Activated T-cell treated with anti-CD3 and anti-CD28 coated beads, Interleukin-2, amount 50 U/mL, for 72 hours (primary cell): ENCODE data around the gene C2CD2. TPM values are rescaled to one million over a fixed set of nuclear protein-coding genes. Genes with fewer than 3 reads are reported as not detected.

Experiments
- ATAC-seq, 2 donors: fragments of 150-1000 bp; cut with Tn5 transposase; replicated peaks in 1 of 2; 2 replicates each; pipeline ENCODE4 v1.10.0; 2021; ENCODE audit warnings: moderate library complexity in 2 of 2, mild to moderate bottlenecking in 1 of 2
- DNase-seq, 2 donors: peaks; one replicate each; pipeline ENCODE4 v3.0.0; 2021 to 2022; ENCODE audit warnings: mixed read lengths in 1 of 2
- H3K27ac Mint-ChIP-seq: one replicate; pipeline ENCODE4 v1.8.0; 2022; ENCODE audit warnings: mild to moderate bottlenecking, moderate library complexity, mixed read lengths
- H3K27me3 Mint-ChIP-seq: one replicate; pipeline ENCODE4 v1.8.0; 2022; ENCODE audit warnings: low read depth, mixed read lengths
- H3K36me3 Mint-ChIP-seq, 2 donors: one replicate each; pipeline ENCODE4 v1.8.0; 2022; ENCODE audit warnings: mixed read lengths in 2 of 2, mild to moderate bottlenecking in 1 of 2; ENCODE audit not compliant: insufficient read depth in 2 of 2
- H3K4me1 Mint-ChIP-seq: one replicate; pipeline ENCODE4 v1.8.0; 2022; ENCODE audit warnings: low read depth, mixed read lengths
- H3K4me3 Mint-ChIP-seq, 2 donors: one replicate each; pipeline ENCODE4 v1.8.0; 2022; ENCODE audit warnings: mild to moderate bottlenecking in 2 of 2, mixed read lengths in 2 of 2, moderate library complexity in 2 of 2
- H3K9me3 Mint-ChIP-seq, 2 donors: one replicate each; pipeline ENCODE4 v1.8.0; 2022; ENCODE audit warnings: mixed read lengths in 2 of 2
- total RNA-seq, 2 donors: library from RNA; stranded (reverse); gene quantifications; one replicate each; pipeline ENCODE4 v1.2.3, GENCODE V29; 2022

The C2CD2 gene
- total RNA-seq, 2 donors from 2014 or later, result 6.9 to 15.1 TPM

DNA sequence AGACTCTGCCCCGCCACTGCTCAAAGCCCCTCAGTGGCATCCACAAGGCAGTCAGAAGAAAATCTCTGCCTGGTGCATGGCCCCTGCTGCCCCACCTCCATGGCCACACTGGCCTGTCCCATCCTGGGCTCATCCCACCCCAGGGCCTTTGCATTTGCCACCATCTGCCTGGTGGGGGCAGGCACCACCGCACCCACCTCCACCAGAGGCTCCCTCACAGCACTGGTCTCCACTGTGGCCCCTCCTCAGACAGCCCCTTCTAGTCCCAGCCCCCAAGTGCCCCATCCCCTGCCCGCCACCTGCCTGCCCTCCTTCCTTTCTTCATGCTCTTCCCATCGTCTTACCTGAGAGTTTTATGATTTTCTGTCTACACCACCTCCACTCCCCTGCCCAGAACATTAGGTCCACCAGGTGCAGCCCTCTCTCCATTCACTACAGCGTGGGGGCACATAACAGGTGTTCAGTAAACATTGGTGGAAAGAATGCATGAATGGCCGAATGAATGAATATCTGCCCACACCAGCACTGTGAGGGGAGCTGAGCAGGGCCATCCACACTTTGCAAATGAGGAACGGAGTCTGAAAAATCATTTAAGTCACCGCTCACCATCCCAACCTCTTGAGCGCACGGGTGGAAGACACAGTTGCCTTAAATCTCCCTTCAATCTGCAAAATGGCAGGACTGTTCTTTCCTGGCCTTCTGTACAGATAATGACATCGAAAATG lies 76.7 kb downstream of the C2CD2 start:
- Mint-ChIP-seq H3K27me3 (no peaks in the 10 kb centered on the region), H3K27ac (peak overlapping the region; percentile 51), H3K4me1 (peaks cover 31% of the 10 kb centered on the region), H3K36me3 (peaks cover 1 to 4% of the 10 kb centered on the region in 2 donors), H3K9me3 (no peaks in the 10 kb centered on the region), H3K4me3 (peak overlapping the region; percentile 84 to 87)
- no peak for ATAC-seq
- no peak for DNase-seq

DNA sequence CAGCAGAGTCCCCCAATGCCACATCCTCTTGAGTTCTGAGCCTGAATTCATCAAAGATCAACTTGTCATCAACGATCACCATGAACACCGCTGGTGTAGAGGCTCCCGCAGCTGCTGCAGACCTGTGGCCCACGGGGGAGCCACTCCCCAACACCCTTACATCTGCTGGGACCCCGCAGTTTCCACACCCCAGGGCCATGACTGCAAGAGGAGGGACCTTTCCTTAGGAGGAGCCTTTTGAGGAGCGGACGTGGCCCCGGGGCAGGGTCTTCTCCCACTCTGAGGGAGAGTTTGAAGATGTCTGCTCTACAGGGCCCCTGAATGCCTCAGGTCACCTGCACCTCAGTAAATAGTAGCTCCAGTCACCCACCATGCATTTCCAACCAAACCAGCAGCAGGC lies 77.4 kb downstream of the C2CD2 start:
- Mint-ChIP-seq H3K27ac (no peak overlapping the region), H3K9me3 (no peaks in the 10 kb centered on the region), H3K4me3 (peak overlapping the region in 1 of 2 donors; percentile 19), H3K27me3 (no peaks in the 10 kb centered on the region), H3K36me3 (peaks cover 1 to 4% of the 10 kb centered on the region in 2 donors), H3K4me1 (peaks cover 31% of the 10 kb centered on the region)
- ATAC-seq, result no peak
- DNase-seq, result no peak

- peaks cover 0 to 4% of the 10 kb centered on the region in 2 donors for H3K36me3 Mint-ChIP-seq
- H3K4me1 Mint-ChIP-seq, result peaks cover 25% of the 10 kb centered on the region
- no peaks in the 10 kb centered on the region for H3K9me3 Mint-ChIP-seq
- DNase-seq, result no peak
- H3K27ac Mint-ChIP-seq, result no peak overlapping the region
- H3K4me3 Mint-ChIP-seq, result no peak overlapping the region
- ATAC-seq, result no peak
- H3K27me3 Mint-ChIP-seq, result no peaks in the 10 kb centered on the region
Observed at GRCh38 chr21:41875086-41875485, 78.7 kb downstream of the C2CD2 start.

GRCh38 chr21:41874611-41875010 lies 79.2 kb downstream of the C2CD2 start:
- Mint-ChIP-seq H3K9me3 (no peaks in the 10 kb centered on the region), H3K27ac (no peak overlapping the region), H3K4me1 (peaks cover 28% of the 10 kb centered on the region), H3K27me3 (no peaks in the 10 kb centered on the region), H3K4me3 (no peak overlapping the region), H3K36me3 (peaks cover 0 to 3% of the 10 kb centered on the region in 2 donors)
- no peak for DNase-seq
- no peak for ATAC-seq

GRCh38 chr21:41873426-41873825 lies 80.4 kb downstream of the C2CD2 start:
- peaks cover 29% of the 10 kb centered on the region for H3K4me1 Mint-ChIP-seq
- H3K9me3 Mint-ChIP-seq, result no peaks in the 10 kb centered on the region
- H3K27ac Mint-ChIP-seq, result no peak overlapping the region
- peaks cover 0 to 3% of the 10 kb centered on the region in 2 donors for H3K36me3 Mint-ChIP-seq
- no peaks in the 10 kb centered on the region for H3K27me3 Mint-ChIP-seq
- ATAC-seq, result no peak
- H3K4me3 Mint-ChIP-seq, result no peak overlapping the region
- DNase-seq, result no peak

DNA sequence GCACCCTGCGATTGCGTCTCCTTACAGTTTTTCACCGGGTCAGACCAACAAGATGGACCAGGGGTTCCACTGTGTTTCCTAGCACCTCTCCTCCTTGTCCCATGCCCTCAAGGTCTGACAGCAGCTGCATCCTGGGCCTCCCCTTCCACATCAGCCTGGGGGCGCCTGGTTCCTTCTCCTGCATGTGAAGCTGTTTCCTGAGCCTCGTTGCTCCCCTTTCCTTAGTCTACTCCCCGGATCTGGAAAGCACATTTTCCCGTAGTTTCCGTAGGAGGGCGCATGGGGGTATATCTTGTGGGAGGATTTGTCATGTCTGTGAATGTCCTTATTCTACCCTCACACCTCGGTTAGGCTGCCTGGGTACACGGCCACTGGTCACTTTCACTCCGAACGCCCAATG lies 80.8 kb downstream of the C2CD2 start:
- H3K27me3 Mint-ChIP-seq, result no peaks in the 10 kb centered on the region
- H3K4me3 Mint-ChIP-seq, result no peak overlapping the region
- DNase-seq (no peak), ATAC-seq (no peak)
- peaks cover 0 to 3% of the 10 kb centered on the region in 2 donors for H3K36me3 Mint-ChIP-seq
- peaks cover 29% of the 10 kb centered on the region for H3K4me1 Mint-ChIP-seq
- H3K9me3 Mint-ChIP-seq, result no peaks in the 10 kb centered on the region
- no peak overlapping the region for H3K27ac Mint-ChIP-seq

DNA sequence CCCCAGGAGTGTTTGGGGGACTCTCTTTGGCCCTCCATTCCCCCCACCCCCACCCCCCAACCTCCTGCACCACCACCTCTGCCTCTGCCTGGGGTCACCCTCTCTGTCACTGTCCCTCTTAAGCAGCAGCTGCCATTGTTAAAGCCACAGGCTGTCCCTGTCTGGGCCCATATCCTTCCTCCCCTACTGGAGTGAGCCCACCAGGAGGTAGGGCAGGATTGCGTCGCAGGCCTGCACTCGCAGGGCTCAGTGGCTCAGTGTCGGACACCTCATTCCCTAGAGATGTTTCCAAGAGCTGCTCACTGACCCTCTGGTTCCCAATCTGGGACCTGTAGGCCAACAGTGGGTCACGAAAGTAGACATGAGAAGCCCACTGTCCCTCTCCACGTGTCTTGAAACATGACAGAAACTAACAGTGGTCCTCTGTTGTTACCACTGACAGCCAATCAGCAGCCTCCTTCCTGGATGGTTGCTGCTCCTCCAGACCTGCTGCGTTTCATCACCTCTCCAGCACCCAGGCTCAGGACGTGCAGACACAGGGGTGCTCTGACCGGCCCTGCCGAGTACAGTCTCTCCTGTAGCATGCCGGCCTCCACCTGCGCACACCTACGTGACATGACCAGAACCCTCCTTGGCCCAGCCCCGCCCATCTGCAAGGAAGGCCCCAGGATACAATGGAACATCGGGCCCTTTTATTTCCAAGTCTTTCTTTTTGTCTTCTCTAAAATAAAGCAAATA lies 82.4 kb downstream of the C2CD2 start:
- no peak overlapping the region for H3K4me3 Mint-ChIP-seq
- H3K4me1 Mint-ChIP-seq, result peaks cover 26% of the 10 kb centered on the region
- H3K27me3 Mint-ChIP-seq, result no peaks in the 10 kb centered on the region
- DNase-seq, result no peak
- no peaks in the 10 kb centered on the region for H3K9me3 Mint-ChIP-seq
- no peak overlapping the region for H3K27ac Mint-ChIP-seq
- H3K36me3 Mint-ChIP-seq, result peaks cover 0 to 3% of the 10 kb centered on the region in 2 donors
- no peak for ATAC-seq

DNA sequence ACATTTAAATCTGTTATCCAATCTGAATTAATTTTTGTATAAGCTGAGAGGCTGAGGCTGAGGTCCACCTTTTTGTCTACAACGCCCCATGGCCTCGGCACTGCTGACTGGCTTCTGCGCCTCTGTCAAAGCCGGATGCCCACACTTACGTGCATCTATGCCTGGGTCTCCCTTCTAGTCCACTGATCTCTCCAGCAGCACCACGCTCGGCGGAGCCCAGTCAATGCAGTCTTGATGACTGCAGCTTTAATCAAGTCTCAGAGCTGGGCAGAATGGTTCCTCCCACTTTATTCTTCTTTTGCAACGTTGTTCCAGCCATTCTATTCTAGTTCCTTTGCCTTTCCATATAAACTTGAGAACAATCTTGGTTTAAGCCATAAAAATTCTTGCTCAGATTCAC lies 84.0 kb downstream of the C2CD2 start:
- no peaks in the 10 kb centered on the region for H3K9me3 Mint-ChIP-seq
- peaks cover 0 to 3% of the 10 kb centered on the region in 2 donors for H3K36me3 Mint-ChIP-seq
- H3K27me3 Mint-ChIP-seq, result no peaks in the 10 kb centered on the region
- no peak overlapping the region for H3K27ac Mint-ChIP-seq
- DNase-seq, result no peak
- H3K4me3 Mint-ChIP-seq, result no peak overlapping the region
- ATAC-seq, result no peak
- peaks cover 40% of the 10 kb centered on the region for H3K4me1 Mint-ChIP-seq

DNA sequence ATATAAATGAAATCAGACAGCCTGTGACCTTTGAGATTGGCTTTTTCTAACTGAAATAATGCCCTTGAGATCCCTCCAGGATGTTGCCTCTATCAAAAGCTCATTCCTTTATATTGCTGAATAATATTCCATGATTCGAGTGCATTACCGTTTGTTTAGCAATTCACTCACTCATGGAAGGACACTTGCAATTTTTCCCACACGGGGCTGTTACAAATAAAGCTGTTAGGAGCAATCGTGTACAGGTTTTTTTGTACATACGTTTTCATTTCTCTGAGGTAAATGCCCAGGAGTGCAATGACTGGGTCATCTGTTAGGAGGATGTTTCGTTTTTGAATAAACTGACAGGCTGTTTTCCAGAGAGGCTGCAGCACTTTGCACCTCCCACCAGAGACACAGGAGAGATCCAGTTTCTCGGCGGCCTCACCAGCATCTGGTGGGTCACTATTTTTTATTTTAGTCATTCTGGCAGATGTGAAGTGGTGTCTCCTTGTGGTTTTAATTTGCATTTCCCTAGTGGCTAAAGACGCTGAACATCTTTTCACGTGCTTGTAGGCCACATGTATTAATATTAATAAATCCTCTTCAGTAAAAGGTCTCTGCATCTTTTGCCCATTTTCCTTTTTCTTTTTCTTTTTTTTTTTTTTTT lies 85.6 kb downstream of the C2CD2 start:
- Mint-ChIP-seq H3K36me3 (no peaks in the 10 kb centered on the region), H3K27ac (no peak overlapping the region), H3K27me3 (no peaks in the 10 kb centered on the region), H3K4me1 (peaks cover 44% of the 10 kb centered on the region), H3K4me3 (no peak overlapping the region), H3K9me3 (no peaks in the 10 kb centered on the region)
- no peak for ATAC-seq
- no peak for DNase-seq

GRCh38 chr21:41867313-41867712 lies 86.5 kb downstream of the C2CD2 start:
- ATAC-seq (no peak), DNase-seq (no peak)
- peaks cover 46% of the 10 kb centered on the region for H3K4me1 Mint-ChIP-seq
- H3K27me3 Mint-ChIP-seq, result no peaks in the 10 kb centered on the region
- H3K27ac Mint-ChIP-seq, result no peak overlapping the region
- H3K9me3 Mint-ChIP-seq, result no peaks in the 10 kb centered on the region
- H3K4me3 Mint-ChIP-seq, result no peak overlapping the region
- no peaks in the 10 kb centered on the region for H3K36me3 Mint-ChIP-seq

GRCh38 chr21:41866274-41866809 lies 87.5 kb downstream of the C2CD2 start:
- ATAC-seq (no peak), DNase-seq (no peak)
- Mint-ChIP-seq H3K4me1 (peaks cover 46% of the 10 kb centered on the region), H3K36me3 (no peaks in the 10 kb centered on the region), H3K27ac (no peak overlapping the region), H3K27me3 (no peaks in the 10 kb centered on the region), H3K4me3 (peak overlapping the region in 1 of 2 donors; percentile 38), H3K9me3 (no peaks in the 10 kb centered on the region)

GRCh38 chr21:41865002-41865777 lies 88.6 kb downstream of the C2CD2 start:
- Mint-ChIP-seq H3K36me3 (no peaks in the 10 kb centered on the region), H3K27me3 (no peaks in the 10 kb centered on the region), H3K4me3 (peak overlapping the region in 1 of 2 donors; percentile 9), H3K27ac (peak overlapping the region; percentile 2), H3K4me1 (peaks cover 46% of the 10 kb centered on the region), H3K9me3 (no peaks in the 10 kb centered on the region)
- peak; percentile 66 to 83 for ATAC-seq
- DNase-seq, result peak in 1 of 2 donors; percentile 23
